SU-DHL-6 (cell line): Measurements from ENCODE around the gene FOXC1.

Experiments
- H2AFZ ChIP-seq: fragments of 200-600 bp; sonication (generic); 2 replicates; pipeline ENCODE4 v1.6.1; 2014; ENCODE audit warnings: low read depth, mild to moderate bottlenecking, moderate library complexity, mixed read lengths, antibody characterized with exemption, low read length; ENCODE audit not compliant: severe bottlenecking
- H3F3A ChIP-seq: fragments of 200-600 bp; shearing (Covaris generic); 2 replicates; pipeline ENCODE4 v1.6.0; 2016; ENCODE audit warnings: antibody characterized with exemption, mild to moderate bottlenecking; ENCODE audit not compliant: insufficient read depth
- H3K27ac ChIP-seq: fragments of 200-600 bp; sonication (generic); 2 replicates; pipeline ENCODE4 v1.5.1; 2016; ENCODE audit warnings: low read depth, mild to moderate bottlenecking, low read length, moderate library complexity, mixed read lengths
- H3K27me3 ChIP-seq: fragments of 200-600 bp; sonication (generic), shearing (Covaris generic); 2 replicates; pipeline ENCODE4 v1.6.0; 2014; ENCODE audit warnings: mild to moderate bottlenecking, low read length
- H3K36me3 ChIP-seq: fragments of 200-600 bp; sonication (generic); 2 replicates; pipeline ENCODE4 v1.6.1; 2014; ENCODE audit warnings: mild to moderate bottlenecking, low read length, mixed read lengths
- H3K4me2 ChIP-seq: fragments of 300-600, 200-600 bp; shearing (Covaris generic), sonication (generic); 2 replicates; pipeline ENCODE4 v1.6.0; 2014; ENCODE audit warnings: low read length, low read depth, mild to moderate bottlenecking; ENCODE audit not compliant: poor library complexity, severe bottlenecking
- H3K4me3 ChIP-seq: fragments of 200-600 bp; sonication (generic); 2 replicates; pipeline ENCODE4 v1.5.1; 2014; ENCODE audit warnings: antibody characterized with exemption, low read length, mild to moderate bottlenecking, mixed read lengths; ENCODE audit not compliant: insufficient read depth, poor library complexity, severe bottlenecking
- H3K79me2 ChIP-seq: fragments of 200-600 bp; sonication (generic); 2 replicates; pipeline ENCODE4 v1.6.1; 2014; ENCODE audit warnings: mild to moderate bottlenecking, low read length, moderate library complexity; ENCODE audit not compliant: insufficient read depth
- H3K9ac ChIP-seq: fragments of 200-600 bp; sonication (generic); 2 replicates; pipeline ENCODE4 v1.7.0; 2014; ENCODE audit warnings: mild to moderate bottlenecking, low read length
- H3K9me2 ChIP-seq: fragments of 200-600 bp; sonication (generic); replicated peaks from 2 replicates; pipeline ENCODE4 v1.6.1; 2014; ENCODE audit warnings: low read length; ENCODE audit not compliant: insufficient read depth
- H3K9me3 ChIP-seq: fragments of 200-600 bp; sonication (generic); 2 replicates; pipeline ENCODE4 v1.6.1; 2014; ENCODE audit warnings: low read length, mixed read lengths; ENCODE audit not compliant: insufficient read depth
- H4K20me1 ChIP-seq: fragments of 200-600 bp; sonication (generic); 2 replicates; pipeline ENCODE4 v1.6.1; 2014; ENCODE audit warnings: low read depth, mild to moderate bottlenecking, antibody characterized with exemption, low read length, moderate library complexity, mixed read lengths
- EZH2phosphoT487 ChIP-seq: fragments of 200-600 bp; sonication (generic), shearing (Covaris generic); conservative IDR thresholded peaks from 2 replicates; pipeline ENCODE4 v1.6.1; 2018; ENCODE audit warnings: mild to moderate bottlenecking, antibody characterized with exemption, low read length, moderate library complexity, mixed read lengths
- TF ChIP-seq, protein P1 (sequence below): fragments of 200-600 bp; sonication (generic); IDR thresholded peaks from one replicate; pipeline ENCODE4 v1.5.1; 2017; ENCODE audit warnings: antibody characterized with exemption, mild to moderate bottlenecking, low read length, moderate library complexity; ENCODE audit not compliant: insufficient read depth, poor library complexity, severe bottlenecking

FOXC1 gene

DNA sequence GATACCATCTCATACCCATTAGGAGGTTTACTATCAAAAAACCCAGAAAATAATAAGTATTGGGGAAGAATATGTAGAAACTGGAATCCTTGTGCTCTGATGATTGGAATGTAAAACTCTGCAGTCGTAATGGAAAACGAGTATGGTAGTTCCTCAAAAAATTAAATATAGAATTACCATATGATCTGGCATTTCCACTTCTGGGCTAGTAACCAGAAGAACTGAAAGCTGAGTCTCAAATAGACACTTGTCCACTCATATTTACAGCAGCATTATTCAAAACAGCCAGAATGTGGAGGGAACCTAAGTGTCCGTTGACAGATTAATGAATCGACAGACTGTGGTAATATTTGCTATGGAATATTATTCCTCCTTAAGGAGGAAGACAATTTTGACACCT lies 44.3 kb downstream of the FOXC1 start:
- Histone ChIP-seq H4K20me1 (no peaks in the 10 kb centered on the region), H3K27me3 (no peaks in the 10 kb centered on the region), H3K79me2 (no peaks in the 10 kb centered on the region), H3F3A (no peaks in the 10 kb centered on the region), H3K36me3 (no peaks in the 10 kb centered on the region), H2AFZ (no peak overlapping the region), H3K9me3 (no peaks in the 10 kb centered on the region), H3K4me3 (no peak overlapping the region), H3K9me2 (no peaks in the 10 kb centered on the region), H3K27ac (no peak overlapping the region), H3K9ac (no peak overlapping the region), H3K4me2 (no peak overlapping the region)
- TF ChIP-seq EZH2phosphoT487: no peak
- TF ChIP-seq, protein P1, sequence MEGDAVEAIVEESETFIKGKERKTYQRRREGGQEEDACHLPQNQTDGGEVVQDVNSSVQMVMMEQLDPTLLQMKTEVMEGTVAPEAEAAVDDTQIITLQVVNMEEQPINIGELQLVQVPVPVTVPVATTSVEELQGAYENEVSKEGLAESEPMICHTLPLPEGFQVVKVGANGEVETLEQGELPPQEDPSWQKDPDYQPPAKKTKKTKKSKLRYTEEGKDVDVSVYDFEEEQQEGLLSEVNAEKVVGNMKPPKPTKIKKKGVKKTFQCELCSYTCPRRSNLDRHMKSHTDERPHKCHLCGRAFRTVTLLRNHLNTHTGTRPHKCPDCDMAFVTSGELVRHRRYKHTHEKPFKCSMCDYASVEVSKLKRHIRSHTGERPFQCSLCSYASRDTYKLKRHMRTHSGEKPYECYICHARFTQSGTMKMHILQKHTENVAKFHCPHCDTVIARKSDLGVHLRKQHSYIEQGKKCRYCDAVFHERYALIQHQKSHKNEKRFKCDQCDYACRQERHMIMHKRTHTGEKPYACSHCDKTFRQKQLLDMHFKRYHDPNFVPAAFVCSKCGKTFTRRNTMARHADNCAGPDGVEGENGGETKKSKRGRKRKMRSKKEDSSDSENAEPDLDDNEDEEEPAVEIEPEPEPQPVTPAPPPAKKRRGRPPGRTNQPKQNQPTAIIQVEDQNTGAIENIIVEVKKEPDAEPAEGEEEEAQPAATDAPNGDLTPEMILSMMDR: no peak

- Histone ChIP-seq H3K79me2 (no peaks in the 10 kb centered on the region), H3K9me2 (no peaks in the 10 kb centered on the region), H3K9ac (no peak overlapping the region), H3K9me3 (no peaks in the 10 kb centered on the region), H3K4me3 (no peak overlapping the region), H3K27me3 (no peaks in the 10 kb centered on the region), H2AFZ (no peak overlapping the region), H4K20me1 (no peaks in the 10 kb centered on the region), H3K4me2 (no peak overlapping the region), H3F3A (no peaks in the 10 kb centered on the region), H3K27ac (no peak overlapping the region), H3K36me3 (no peaks in the 10 kb centered on the region)
- TF ChIP-seq EZH2phosphoT487: no peak
- TF ChIP-seq, protein P1: no peak
Observed at GRCh38 chr6:1657116-1657770, 47.5 kb downstream of the FOXC1 start.

- Histone ChIP-seq H4K20me1 (no peaks in the 10 kb centered on the region), H3F3A (no peaks in the 10 kb centered on the region), H3K4me2 (no peak overlapping the region), H3K36me3 (no peaks in the 10 kb centered on the region), H3K27me3 (no peaks in the 10 kb centered on the region), H3K79me2 (no peaks in the 10 kb centered on the region), H3K27ac (no peak overlapping the region), H3K9me3 (no peaks in the 10 kb centered on the region), H3K9me2 (no peaks in the 10 kb centered on the region), H3K4me3 (no peak overlapping the region), H2AFZ (no peak overlapping the region), H3K9ac (no peak overlapping the region)
- TF ChIP-seq EZH2phosphoT487: no peak
- TF ChIP-seq, protein P1: no peak
Observed at GRCh38 chr6:1657771-1658165, 48.1 kb downstream of the FOXC1 start.
